ENCODE results near the gene IGFBP7. TPM values are rescaled to one million over a fixed set of nuclear protein-coding genes. Genes with fewer than 3 reads are reported as not detected.

The IGFBP7 gene
- total RNA-seq, 2 donors from 2014 or later, result not detected

DNA sequence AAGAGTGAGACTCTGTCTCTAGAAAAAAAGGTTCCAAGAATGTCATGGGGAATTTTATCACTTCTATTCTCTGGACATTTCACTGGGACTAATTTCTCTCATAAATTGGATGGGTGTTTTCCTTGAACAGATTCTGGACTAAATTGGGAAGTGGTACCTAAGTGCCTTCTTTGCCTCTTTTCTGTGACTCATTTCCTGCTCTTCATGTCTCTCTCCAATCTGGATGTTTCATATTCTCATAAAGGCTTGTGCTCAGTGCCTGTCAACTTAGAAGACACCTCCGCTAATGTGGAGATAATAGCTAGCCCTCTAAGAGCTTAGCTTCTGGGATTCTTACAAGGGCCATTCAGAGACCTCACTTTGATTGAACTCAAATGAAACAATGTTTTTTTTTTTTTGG is 38.0 kb upstream of the IGFBP7 start:
- Mint-ChIP-seq H3K4me3 (no peak overlapping the region), H3K36me3 (ENCODE audit: insufficient read depth in 2 of 2) (no peaks in the 10 kb centered on the region), H3K9me3 (no peaks in the 10 kb centered on the region), H3K27ac (no peak overlapping the region), H3K27me3 (ENCODE audit: low read depth) (peaks cover 14% of the 10 kb centered on the region), H3K4me1 (ENCODE audit: low read depth) (no peaks in the 10 kb centered on the region)
- ATAC-seq (replicated peaks in 1 of 2), result no peak
- no peak for DNase-seq

- Mint-ChIP-seq H3K4me3 (no peak overlapping the region), H3K4me1 (ENCODE audit: low read depth) (no peaks in the 10 kb centered on the region), H3K27me3 (ENCODE audit: low read depth) (peaks cover 11% of the 10 kb centered on the region), H3K9me3 (no peaks in the 10 kb centered on the region), H3K27ac (no peak overlapping the region), H3K36me3 (ENCODE audit: insufficient read depth in 2 of 2) (no peaks in the 10 kb centered on the region)
- DNase-seq (no peak), ATAC-seq (replicated peaks in 1 of 2) (no peak)
Measured at GRCh38 chr4:57147335-57148060, 37.3 kb upstream of the IGFBP7 start.

- DNase-seq, result no peak
- Mint-ChIP-seq H3K27ac (no peak overlapping the region), H3K36me3 (ENCODE audit: insufficient read depth in 2 of 2) (no peaks in the 10 kb centered on the region), H3K4me3 (no peak overlapping the region), H3K27me3 (ENCODE audit: low read depth) (peaks cover 11% of the 10 kb centered on the region), H3K9me3 (no peaks in the 10 kb centered on the region), H3K4me1 (ENCODE audit: low read depth) (no peaks in the 10 kb centered on the region)
- no peak for ATAC-seq (replicated peaks in 1 of 2)
Measured at GRCh38 chr4:57146444-57146843, 36.3 kb upstream of the IGFBP7 start.

DNA sequence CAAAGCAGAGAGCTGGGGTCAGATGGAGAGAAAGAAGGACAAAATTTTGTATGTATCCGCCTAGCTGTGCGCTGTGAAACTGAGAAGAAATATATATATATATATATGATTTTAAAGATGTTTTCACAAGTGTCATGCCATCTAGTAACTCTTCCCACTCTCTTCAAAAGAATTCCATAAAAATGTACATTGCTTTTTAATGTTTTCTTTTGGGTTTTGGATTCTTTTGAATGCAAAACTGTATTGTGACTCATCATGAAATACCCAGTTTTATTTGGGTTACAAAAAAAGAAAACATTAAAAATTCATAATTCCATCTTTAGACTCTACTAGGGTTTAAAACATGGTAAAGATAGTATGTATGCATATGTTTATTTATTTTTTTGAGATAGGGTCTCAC is 34.3 kb upstream of the IGFBP7 start:
- H3K9me3 Mint-ChIP-seq, result no peaks in the 10 kb centered on the region
- no peaks in the 10 kb centered on the region for H3K27me3 Mint-ChIP-seq (ENCODE audit: low read depth)
- H3K36me3 Mint-ChIP-seq (ENCODE audit: insufficient read depth in 2 of 2), result no peaks in the 10 kb centered on the region
- H3K4me3 Mint-ChIP-seq, result no peak overlapping the region
- ATAC-seq (replicated peaks in 1 of 2) (no peak), DNase-seq (no peak)
- H3K27ac Mint-ChIP-seq, result no peak overlapping the region
- H3K4me1 Mint-ChIP-seq (ENCODE audit: low read depth), result no peaks in the 10 kb centered on the region

GRCh38 chr4:57139783-57140182 is 29.6 kb upstream of the IGFBP7 start:
- Mint-ChIP-seq H3K27ac (no peak overlapping the region), H3K36me3 (ENCODE audit: insufficient read depth in 2 of 2) (no peaks in the 10 kb centered on the region), H3K9me3 (peaks cover 0 to 1% of the 10 kb centered on the region in 2 donors), H3K4me3 (no peak overlapping the region), H3K27me3 (ENCODE audit: low read depth) (no peaks in the 10 kb centered on the region), H3K4me1 (ENCODE audit: low read depth) (no peaks in the 10 kb centered on the region)
- ATAC-seq (replicated peaks in 1 of 2) (no peak), DNase-seq (no peak)

DNA sequence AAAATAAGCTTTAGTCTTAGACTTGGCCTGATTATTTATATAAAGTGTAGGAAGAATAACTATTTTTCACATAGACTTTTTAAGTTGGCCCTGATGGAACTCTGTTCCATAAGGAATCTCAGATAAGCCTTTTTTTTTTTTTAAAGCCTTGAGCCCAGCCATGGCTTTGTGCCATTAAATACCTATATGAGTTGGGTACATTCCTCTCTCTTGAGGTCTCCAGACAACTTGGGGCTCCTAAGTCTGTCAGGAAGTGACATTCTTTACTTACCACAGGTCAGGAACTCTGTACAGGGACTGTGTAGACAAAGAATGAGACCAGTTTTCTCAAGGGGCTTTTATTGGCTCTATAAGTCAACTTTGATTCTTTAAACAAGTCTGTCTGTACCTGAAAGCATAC is 27.1 kb upstream of the IGFBP7 start:
- Mint-ChIP-seq H3K4me1 (ENCODE audit: low read depth) (no peaks in the 10 kb centered on the region), H3K27me3 (ENCODE audit: low read depth) (peaks cover 3% of the 10 kb centered on the region), H3K27ac (no peak overlapping the region), H3K36me3 (ENCODE audit: insufficient read depth in 2 of 2) (no peaks in the 10 kb centered on the region), H3K9me3 (peaks cover 0 to 1% of the 10 kb centered on the region in 2 donors), H3K4me3 (no peak overlapping the region)
- no peak for ATAC-seq (replicated peaks in 1 of 2)
- no peak for DNase-seq

- peaks cover 12% of the 10 kb centered on the region for H3K27me3 Mint-ChIP-seq (ENCODE audit: low read depth)
- H3K36me3 Mint-ChIP-seq (ENCODE audit: insufficient read depth in 2 of 2), result no peaks in the 10 kb centered on the region
- no peak overlapping the region for H3K4me3 Mint-ChIP-seq
- ATAC-seq (replicated peaks in 1 of 2) (no peak), DNase-seq (no peak)
- no peaks in the 10 kb centered on the region for H3K4me1 Mint-ChIP-seq (ENCODE audit: low read depth)
- no peak overlapping the region for H3K27ac Mint-ChIP-seq
- H3K9me3 Mint-ChIP-seq, result peaks cover 0 to 1% of the 10 kb centered on the region in 2 donors
Measured at GRCh38 chr4:57136281-57136680, 26.1 kb upstream of the IGFBP7 start.

GRCh38 chr4:57132743-57133137 is 22.6 kb upstream of the IGFBP7 start:
- no peak for DNase-seq

GRCh38 chr4:57131849-57132742 is 21.9 kb upstream of the IGFBP7 start:
- ATAC-seq (replicated peaks in 1 of 2) (no peak), DNase-seq (no peak)
- H3K4me1 Mint-ChIP-seq (ENCODE audit: low read depth), result no peaks in the 10 kb centered on the region
- H3K36me3 Mint-ChIP-seq (ENCODE audit: insufficient read depth in 2 of 2), result peaks cover 0 to under 1% of the 10 kb centered on the region in 2 donors
- H3K27ac Mint-ChIP-seq, result no peak overlapping the region
- no peak overlapping the region for H3K4me3 Mint-ChIP-seq
- peaks cover 4 to 6% of the 10 kb centered on the region in 2 donors for H3K9me3 Mint-ChIP-seq
- H3K27me3 Mint-ChIP-seq (ENCODE audit: low read depth), result peaks cover 12% of the 10 kb centered on the region

More at GRCh38 chr4:57132743-57133137, 22.6 kb upstream of the IGFBP7 start:
- ATAC-seq (replicated peaks in 1 of 2), result no peak
- H3K27ac Mint-ChIP-seq, result no peak overlapping the region
- no peaks in the 10 kb centered on the region for H3K36me3 Mint-ChIP-seq (ENCODE audit: insufficient read depth in 2 of 2)
- H3K9me3 Mint-ChIP-seq, result peaks cover 0 to 4% of the 10 kb centered on the region in 2 donors
- H3K4me1 Mint-ChIP-seq (ENCODE audit: low read depth), result no peaks in the 10 kb centered on the region
- no peak overlapping the region for H3K4me3 Mint-ChIP-seq
- H3K27me3 Mint-ChIP-seq (ENCODE audit: low read depth), result peaks cover 12% of the 10 kb centered on the region

- no peak for DNase-seq
- H3K27me3 Mint-ChIP-seq (ENCODE audit: low read depth), result peaks cover 12% of the 10 kb centered on the region
- H3K4me3 Mint-ChIP-seq, result no peak overlapping the region
- H3K27ac Mint-ChIP-seq, result no peak overlapping the region
- peaks cover 3 to 7% of the 10 kb centered on the region in 2 donors for H3K36me3 Mint-ChIP-seq (ENCODE audit: insufficient read depth in 2 of 2)
- no peaks in the 10 kb centered on the region for H3K4me1 Mint-ChIP-seq (ENCODE audit: low read depth)
- ATAC-seq (replicated peaks in 1 of 2), result no peak
- peaks cover 10 to 12% of the 10 kb centered on the region in 2 donors for H3K9me3 Mint-ChIP-seq
Measured at GRCh38 chr4:57129477-57129876, 19.3 kb upstream of the IGFBP7 start.

DNA sequence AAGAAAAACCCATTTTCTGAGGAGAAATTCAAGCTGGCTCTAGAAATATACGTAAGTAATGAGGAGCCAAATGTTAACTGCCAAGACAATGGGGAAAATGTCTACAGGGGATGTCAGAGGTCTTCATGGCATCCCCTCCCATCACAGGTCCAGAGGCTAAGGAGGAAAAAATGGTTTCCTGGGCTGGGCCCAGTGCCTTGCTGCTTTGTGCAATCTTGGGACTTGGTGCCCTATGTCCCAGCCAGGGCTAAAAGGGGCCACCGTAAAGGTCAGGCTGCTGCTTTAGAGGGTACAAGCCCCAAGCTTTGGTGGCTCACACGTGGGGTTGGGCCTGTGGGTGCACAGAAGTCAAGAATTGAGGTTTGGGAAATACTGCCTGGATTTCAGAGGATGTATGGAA is 17.2 kb upstream of the IGFBP7 start:
- DNase-seq (no peak), ATAC-seq (replicated peaks in 1 of 2) (no peak)
- no peak overlapping the region for H3K4me3 Mint-ChIP-seq
- H3K4me1 Mint-ChIP-seq (ENCODE audit: low read depth), result no peaks in the 10 kb centered on the region
- H3K9me3 Mint-ChIP-seq, result peaks cover 10 to 12% of the 10 kb centered on the region in 2 donors
- no peak overlapping the region for H3K27ac Mint-ChIP-seq
- H3K36me3 Mint-ChIP-seq (ENCODE audit: insufficient read depth in 2 of 2), result peaks cover 3 to 7% of the 10 kb centered on the region in 2 donors
- peaks cover 16% of the 10 kb centered on the region for H3K27me3 Mint-ChIP-seq (ENCODE audit: low read depth)

DNA sequence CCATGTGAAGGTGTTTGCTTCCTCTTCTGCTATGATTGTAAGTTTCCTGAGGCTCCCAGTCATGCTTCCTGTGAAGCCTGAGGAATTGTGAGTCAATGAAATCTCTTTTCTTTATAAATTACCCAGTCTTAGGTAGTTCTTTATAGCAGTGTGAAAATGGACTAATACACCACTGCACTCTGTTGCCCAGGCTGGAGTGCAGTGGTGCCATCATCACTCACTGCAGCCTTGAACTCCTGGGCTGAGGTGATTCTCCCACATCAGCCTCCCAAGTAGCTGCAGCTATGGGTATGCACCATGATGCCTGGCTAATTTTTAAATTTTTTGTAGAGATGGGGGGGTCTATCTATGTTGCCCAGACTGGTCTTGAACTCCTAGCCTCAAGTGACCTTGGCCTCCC is 15.8 kb upstream of the IGFBP7 start:
- Mint-ChIP-seq H3K9me3 (peaks cover 10 to 12% of the 10 kb centered on the region in 2 donors), H3K4me1 (ENCODE audit: low read depth) (no peaks in the 10 kb centered on the region), H3K27ac (no peak overlapping the region), H3K27me3 (ENCODE audit: low read depth) (peaks cover 13% of the 10 kb centered on the region), H3K4me3 (no peak overlapping the region), H3K36me3 (ENCODE audit: insufficient read depth in 2 of 2) (peaks cover 3 to 7% of the 10 kb centered on the region in 2 donors)
- ATAC-seq (replicated peaks in 1 of 2) (no peak), DNase-seq (no peak)

DNA sequence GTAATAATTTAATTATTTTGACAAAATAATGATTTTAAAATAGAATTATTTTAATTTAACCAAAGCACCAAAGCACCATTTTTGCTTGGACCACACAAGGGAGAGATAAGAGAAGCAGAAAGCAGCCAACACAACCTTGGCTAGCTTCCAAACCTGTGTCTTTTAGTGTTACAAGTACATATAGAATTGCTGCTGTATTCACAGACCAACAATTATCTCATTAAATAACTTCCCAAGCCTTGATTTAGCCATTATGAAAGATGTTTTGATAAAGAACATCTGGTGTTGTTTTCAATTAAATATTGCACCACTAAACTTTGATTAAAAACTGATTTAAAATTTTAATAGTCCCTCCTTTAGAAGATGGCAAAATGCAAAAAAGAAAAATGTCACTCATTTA is 14.0 kb upstream of the IGFBP7 start:
- no peaks in the 10 kb centered on the region for H3K4me1 Mint-ChIP-seq (ENCODE audit: low read depth)
- ATAC-seq (replicated peaks in 1 of 2), result no peak

More for the DNA sequence above, 14.0 kb upstream of the IGFBP7 start:
- H3K36me3 Mint-ChIP-seq (ENCODE audit: insufficient read depth in 2 of 2), result peaks cover 3 to 7% of the 10 kb centered on the region in 2 donors
- DNase-seq, result no peak
- H3K27ac Mint-ChIP-seq, result no peak overlapping the region
- peaks cover 21% of the 10 kb centered on the region for H3K27me3 Mint-ChIP-seq (ENCODE audit: low read depth)
- peaks cover 10 to 12% of the 10 kb centered on the region in 2 donors for H3K9me3 Mint-ChIP-seq
- H3K4me3 Mint-ChIP-seq, result no peak overlapping the region

All from activated T-cell treated with anti-CD3 and anti-CD28 coated beads, Interleukin-2, amount 50 U/mL, for 72 hours (primary cell).